ENCODE data around the gene MYLK.
"Not testable (repeated sequence)": the region's sequence is repeated elsewhere in the genome, so short reads cannot be mapped to it uniquely, and the experiment has no call there.

MYLK gene, protein sequence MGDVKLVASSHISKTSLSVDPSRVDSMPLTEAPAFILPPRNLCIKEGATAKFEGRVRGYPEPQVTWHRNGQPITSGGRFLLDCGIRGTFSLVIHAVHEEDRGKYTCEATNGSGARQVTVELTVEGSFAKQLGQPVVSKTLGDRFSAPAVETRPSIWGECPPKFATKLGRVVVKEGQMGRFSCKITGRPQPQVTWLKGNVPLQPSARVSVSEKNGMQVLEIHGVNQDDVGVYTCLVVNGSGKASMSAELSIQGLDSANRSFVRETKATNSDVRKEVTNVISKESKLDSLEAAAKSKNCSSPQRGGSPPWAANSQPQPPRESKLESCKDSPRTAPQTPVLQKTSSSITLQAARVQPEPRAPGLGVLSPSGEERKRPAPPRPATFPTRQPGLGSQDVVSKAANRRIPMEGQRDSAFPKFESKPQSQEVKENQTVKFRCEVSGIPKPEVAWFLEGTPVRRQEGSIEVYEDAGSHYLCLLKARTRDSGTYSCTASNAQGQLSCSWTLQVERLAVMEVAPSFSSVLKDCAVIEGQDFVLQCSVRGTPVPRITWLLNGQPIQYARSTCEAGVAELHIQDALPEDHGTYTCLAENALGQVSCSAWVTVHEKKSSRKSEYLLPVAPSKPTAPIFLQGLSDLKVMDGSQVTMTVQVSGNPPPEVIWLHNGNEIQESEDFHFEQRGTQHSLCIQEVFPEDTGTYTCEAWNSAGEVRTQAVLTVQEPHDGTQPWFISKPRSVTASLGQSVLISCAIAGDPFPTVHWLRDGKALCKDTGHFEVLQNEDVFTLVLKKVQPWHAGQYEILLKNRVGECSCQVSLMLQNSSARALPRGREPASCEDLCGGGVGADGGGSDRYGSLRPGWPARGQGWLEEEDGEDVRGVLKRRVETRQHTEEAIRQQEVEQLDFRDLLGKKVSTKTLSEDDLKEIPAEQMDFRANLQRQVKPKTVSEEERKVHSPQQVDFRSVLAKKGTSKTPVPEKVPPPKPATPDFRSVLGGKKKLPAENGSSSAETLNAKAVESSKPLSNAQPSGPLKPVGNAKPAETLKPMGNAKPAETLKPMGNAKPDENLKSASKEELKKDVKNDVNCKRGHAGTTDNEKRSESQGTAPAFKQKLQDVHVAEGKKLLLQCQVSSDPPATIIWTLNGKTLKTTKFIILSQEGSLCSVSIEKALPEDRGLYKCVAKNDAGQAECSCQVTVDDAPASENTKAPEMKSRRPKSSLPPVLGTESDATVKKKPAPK (N-terminal part only)

DNA sequence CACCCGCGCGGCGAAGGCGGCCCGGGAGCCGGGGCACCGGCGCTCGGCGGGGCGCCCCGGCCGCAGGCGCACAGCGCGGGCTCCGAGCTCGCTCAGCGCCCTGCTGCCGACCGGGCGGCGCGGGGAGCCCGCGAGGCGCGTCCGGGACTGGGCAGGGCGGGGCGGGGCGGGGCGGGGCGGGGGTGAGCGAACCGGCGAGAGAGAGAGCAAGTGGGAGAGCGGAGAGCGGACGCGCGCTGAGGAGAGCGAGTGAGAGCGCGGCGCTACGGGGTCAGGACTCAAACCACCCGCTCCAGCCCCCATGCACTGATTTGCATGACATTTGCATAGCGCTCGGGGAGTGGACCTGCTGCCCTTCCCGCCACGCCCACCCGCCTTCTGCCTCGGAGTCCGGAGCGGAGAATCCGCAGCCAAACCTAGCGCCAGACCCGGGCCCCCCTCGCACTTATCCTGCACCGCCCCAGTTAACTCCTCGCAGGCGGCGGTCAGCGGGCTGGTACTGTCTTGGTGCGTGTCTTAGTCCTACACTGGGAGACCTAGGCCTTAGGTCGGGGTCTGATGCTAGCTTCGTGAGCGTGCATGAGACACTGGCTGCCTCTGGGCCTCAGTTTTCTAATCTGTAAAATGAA is at the start of gene MYLK:
TSS of gene MYLK (minus strand) at position 130 of the 629 bp plus-strand sequence. CDS start 90,491 bp downstream, outside the sequence.
- in situ Hi-C loops (cut with MboI; ENCODE audit: low sequenced_read_pairs): no loop called here

DNA sequence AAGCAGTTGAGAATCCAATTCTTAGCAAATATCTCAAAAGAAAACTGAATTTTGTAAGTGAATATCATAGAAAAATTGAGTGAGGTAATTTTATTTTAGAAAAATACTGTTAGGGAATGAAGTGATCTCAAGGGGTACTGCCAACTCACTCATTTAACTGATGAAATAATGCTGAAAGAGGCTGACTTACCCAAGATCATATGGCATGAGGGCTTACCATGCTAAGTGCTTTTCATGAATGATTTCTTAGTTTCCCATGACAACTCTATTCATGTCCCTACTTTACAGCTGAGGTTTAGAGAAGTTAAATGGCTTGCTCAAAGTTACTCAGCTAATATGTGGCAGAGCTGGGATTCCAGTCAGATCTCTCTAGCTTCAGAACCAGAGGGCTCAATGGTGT is 46.3 kb upstream of the MYLK start:
- in situ Hi-C loops (cut with MboI; ENCODE audit: low sequenced_read_pairs): no loop called here

DNA sequence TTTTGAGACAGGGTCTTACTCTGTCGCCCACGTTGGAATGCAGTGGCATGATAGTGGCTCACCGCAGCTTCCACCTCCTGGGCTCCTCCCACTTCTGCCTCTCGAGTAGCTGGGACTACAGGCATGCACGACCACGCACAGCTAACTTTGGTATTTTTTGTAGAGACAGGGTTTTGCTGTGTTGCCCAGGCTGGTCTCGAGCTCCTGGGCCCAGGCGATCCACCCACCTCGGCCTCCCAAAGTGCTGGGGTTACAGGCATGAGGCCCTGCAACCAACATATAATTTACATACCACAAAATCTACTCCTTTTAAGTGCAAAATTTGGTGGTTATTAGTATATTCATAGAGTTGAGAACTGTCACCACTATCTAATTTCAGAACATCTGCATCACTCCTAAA is 45.2 kb upstream of the MYLK start:
- in situ Hi-C loops (cut with MboI; ENCODE audit: low sequenced_read_pairs): no loop called here

DNA sequence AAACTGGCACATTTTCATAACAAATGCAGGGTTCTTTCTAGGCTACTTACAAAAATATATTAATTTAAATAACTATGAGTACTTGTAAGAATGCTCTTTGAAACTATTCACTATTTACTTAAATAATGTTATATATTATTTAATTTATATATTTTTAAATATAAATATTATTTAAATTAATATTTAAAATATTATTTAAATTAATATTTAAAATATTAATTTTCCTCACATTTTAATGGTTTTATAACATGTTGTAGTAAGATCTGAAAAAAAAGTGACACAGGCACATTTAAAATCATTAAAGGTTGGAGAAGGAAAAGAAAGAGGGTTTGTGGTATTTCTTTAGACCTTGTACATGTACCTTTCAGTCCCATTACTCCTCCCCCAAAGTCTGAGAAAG is 42.3 kb upstream of the MYLK start:
- in situ Hi-C loops (cut with MboI; ENCODE audit: low sequenced_read_pairs): no loop called here

GRCh38 chr3:123920868-123921267 is 36.7 kb upstream of the MYLK start:
- in situ Hi-C loops (cut with MboI; ENCODE audit: low sequenced_read_pairs): no loop called here

- in situ Hi-C loops (cut with MboI; ENCODE audit: low sequenced_read_pairs): no loop called here
Observed at GRCh38 chr3:123920383-123920782, 36.3 kb upstream of the MYLK start.

DNA sequence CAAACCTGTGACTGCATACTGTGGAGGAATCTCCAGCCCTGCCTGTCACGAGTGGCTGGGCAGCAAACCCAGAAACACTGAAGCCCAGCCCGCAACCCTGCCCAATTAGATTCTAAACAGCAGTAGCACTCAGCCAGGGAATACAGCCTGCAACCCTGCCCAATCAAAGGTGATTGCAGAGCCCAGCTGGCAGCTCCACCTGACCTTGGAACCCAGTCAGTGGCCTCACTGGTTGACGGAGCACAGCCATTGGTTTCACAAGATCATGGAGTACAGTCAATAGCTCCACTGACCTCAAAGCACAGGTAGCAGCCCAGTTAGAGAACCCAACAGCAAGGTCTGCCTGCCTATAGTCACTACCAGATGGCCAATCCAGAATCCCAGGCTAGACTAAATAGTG is 35.2 kb upstream of the MYLK start:
- in situ Hi-C loops (cut with MboI; ENCODE audit: low sequenced_read_pairs): no loop called here

GRCh38 chr3:123914829-123915228 is 30.7 kb upstream of the MYLK start:
- in situ Hi-C loops (cut with MboI; ENCODE audit: low sequenced_read_pairs): no loop called here

- in situ Hi-C loops (cut with MboI; ENCODE audit: low sequenced_read_pairs): no loop called here
Observed at GRCh38 chr3:123909785-123910184, 25.7 kb upstream of the MYLK start.

GRCh38 chr3:123907720-123908119 is 23.6 kb upstream of the MYLK start:
- in situ Hi-C loops (cut with MboI; ENCODE audit: low sequenced_read_pairs): no loop called here

DNA sequence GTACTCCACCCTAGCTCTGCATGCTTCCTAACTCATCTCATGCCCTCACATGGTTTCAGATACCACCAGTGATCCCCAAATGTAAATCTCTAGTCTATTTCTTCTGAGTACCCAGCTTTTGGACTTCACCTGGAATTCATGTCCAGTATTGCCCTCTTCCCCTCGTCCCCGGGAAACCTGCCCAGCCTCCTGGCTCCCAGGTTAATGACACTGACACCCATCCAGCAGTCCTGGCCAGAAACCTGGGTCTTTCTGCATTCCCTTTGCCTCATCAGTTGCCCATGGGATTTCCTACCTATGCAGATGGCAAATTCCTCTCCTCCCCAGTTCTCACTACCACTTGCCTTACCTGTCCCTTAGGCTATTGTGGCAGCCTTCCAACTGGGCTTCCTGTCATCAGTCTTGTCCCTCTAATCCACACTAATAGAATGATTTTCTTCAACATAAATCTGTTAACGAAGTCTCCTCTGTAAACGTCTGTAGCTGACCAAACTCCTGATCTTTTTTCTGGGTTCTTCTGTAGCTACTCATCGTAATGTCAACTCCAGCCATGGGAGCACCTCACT is 15.3 kb upstream of the MYLK start:
- in situ Hi-C loops (cut with MboI; ENCODE audit: low sequenced_read_pairs): no loop called here

GRCh38 chr3:123893012-123893411 is 8.9 kb upstream of the MYLK start:
- in situ Hi-C loops (cut with MboI; ENCODE audit: low sequenced_read_pairs): no loop called here

DNA sequence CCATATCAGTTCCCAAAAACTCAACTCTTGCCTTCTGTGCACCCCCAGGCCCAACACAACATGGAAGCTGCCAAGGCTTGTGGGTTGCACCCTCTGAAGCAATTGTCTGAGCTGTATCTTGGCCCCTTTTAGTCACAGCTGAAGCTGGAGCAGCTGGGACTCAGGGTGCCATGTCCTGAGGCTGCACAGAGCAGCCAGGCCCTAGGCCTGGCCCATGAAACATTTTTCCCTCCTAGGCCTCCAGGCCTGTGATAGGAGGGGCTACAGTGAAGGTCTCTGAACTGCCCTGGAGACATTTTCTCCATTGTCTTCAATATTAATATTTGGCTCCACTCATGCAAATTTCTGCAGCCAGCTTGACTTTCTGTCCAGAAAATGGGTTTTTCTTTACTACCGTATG is 8.1 kb upstream of the MYLK start:
- in situ Hi-C loops (cut with MboI; ENCODE audit: low sequenced_read_pairs): no loop called here

- in situ Hi-C loops (cut with MboI; ENCODE audit: low sequenced_read_pairs): not testable (repeated sequence)
Observed at GRCh38 chr3:123890991-123891390, 6.9 kb upstream of the MYLK start.

GRCh38 chr3:123890162-123890561 is 6.0 kb upstream of the MYLK start:
- in situ Hi-C loops (cut with MboI; ENCODE audit: low sequenced_read_pairs): not testable (repeated sequence)

GRCh38 chr3:123884993-123885392 is 861 bp upstream of the MYLK start:
- in situ Hi-C loops (cut with MboI; ENCODE audit: low sequenced_read_pairs): no loop called here

- in situ Hi-C loops (cut with MboI; ENCODE audit: low sequenced_read_pairs): no loop called here
Observed at GRCh38 chr3:123883701-123884202, 380 bp downstream of the MYLK start.

DNA sequence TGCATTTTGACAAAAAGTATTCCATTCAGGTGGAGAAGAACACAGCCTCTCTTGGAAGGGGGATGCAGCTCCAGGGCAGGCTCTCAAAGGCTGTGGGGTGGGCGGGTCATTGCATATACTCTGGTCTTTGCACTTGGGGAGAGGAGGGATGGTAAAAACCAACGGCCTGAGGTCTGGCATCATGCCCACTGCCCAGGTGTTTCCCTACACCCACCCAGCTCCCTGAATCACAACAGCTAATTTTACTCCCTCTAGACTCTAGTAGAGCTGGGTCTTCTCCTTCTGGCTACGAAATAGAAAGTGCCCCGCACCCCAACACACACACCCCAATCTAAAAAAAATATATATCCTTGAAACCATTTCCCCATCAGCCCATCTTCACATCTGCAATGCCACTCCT is 1.0 kb downstream of the MYLK start:
- in situ Hi-C loops (cut with MboI; ENCODE audit: low sequenced_read_pairs): no loop called here

DNA sequence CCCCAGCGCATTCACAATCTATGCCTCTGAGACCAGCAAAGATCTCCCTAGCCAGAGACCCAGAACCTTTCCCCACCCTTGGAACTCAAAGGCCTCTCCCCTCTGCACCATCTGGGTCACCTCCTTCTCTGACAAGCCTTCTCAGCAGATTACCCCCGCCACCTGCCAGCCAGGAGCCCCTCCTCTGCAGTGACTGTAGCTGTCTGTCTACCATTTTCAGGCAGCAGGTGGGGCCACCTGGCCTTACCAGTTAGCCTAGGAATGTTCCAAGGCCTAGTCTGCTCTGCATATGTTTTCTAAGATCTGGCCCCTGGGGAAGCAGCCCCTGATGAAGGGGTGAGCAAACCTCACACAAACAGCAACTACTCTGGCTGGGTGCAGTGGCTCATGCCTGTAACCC is 2.4 kb downstream of the MYLK start:
- in situ Hi-C loops (cut with MboI; ENCODE audit: low sequenced_read_pairs): no loop called here

- in situ Hi-C loops (cut with MboI; ENCODE audit: low sequenced_read_pairs): no loop called here
Observed at GRCh38 chr3:123880998-123881561, 3.1 kb downstream of the MYLK start.

Measured in HL-60/S4 (cell line).